DND-41 (cell line): ENCODE measurements around the gene ADORA3.

Source experiments
- ATAC-seq: fragments of 200-7000 bp; cut with Tn5 transposase; 3 replicates; pipeline ENCODE4 v1.9.1; 2021; ENCODE audit warnings: low read depth; ENCODE audit not compliant: insufficient read depth
- DNase-seq: peaks from one replicate; pipeline ENCODE4 v3.0.0-alpha.2; 2020
- H2AFZ ChIP-seq: 2 replicates; pipeline ENCODE4 v1.6.0; 2012; ENCODE audit warnings: low read depth, low read length
- H3K27ac ChIP-seq: 2 replicates; pipeline ENCODE4 v1.5.1; 2012; ENCODE audit warnings: low read length, inconsistent platforms
- H3K27me3 ChIP-seq: fragments of 200-600 bp; sonication (generic); 2 replicates; pipeline ENCODE4 v1.6.0; 2012; ENCODE audit warnings: low read length, mild to moderate bottlenecking, inconsistent platforms; ENCODE audit not compliant: insufficient read depth, poor library complexity
- H3K36me3 ChIP-seq: 2 replicates; pipeline ENCODE4 v1.5.1; 2012; ENCODE audit warnings: low read length, inconsistent platforms; ENCODE audit not compliant: insufficient read depth
- H3K4me1 ChIP-seq: 2 replicates; pipeline ENCODE4 v1.5.1; 2012; ENCODE audit warnings: mild to moderate bottlenecking, low read length; ENCODE audit not compliant: insufficient read depth
- H3K4me2 ChIP-seq: 2 replicates; pipeline ENCODE4 v1.6.0; 2012; ENCODE audit warnings: mild to moderate bottlenecking, moderate library complexity, low read length, inconsistent platforms; ENCODE audit not compliant: insufficient read depth
- H3K4me3 ChIP-seq, 2 experiments: fragments of 200-600 bp in 1 of 2; shearing (Covaris generic) in 1 of 2; 2 replicates each; pipeline ENCODE4 v1.5.1; 2012 to 2016; ENCODE audit warnings: inconsistent platforms in 2 of 2, low read length in 2 of 2, mild to moderate bottlenecking in 2 of 2, low read depth in 1 of 2, moderate library complexity in 1 of 2
- H3K79me2 ChIP-seq: 2 replicates; pipeline ENCODE4 v1.6.0; 2012; ENCODE audit warnings: low read length, inconsistent platforms; ENCODE audit not compliant: insufficient read depth
- H3K9ac ChIP-seq: 2 replicates; pipeline ENCODE4 v1.6.0; 2012; ENCODE audit warnings: low read depth, mild to moderate bottlenecking, inconsistent platforms, low read length, moderate library complexity
- H3K9me3 ChIP-seq: 2 replicates; pipeline ENCODE4 v1.5.1; 2012; ENCODE audit warnings: low read length, moderate library complexity, mild to moderate bottlenecking, inconsistent platforms; ENCODE audit not compliant: insufficient read depth, severe bottlenecking
- H4K20me1 ChIP-seq: 2 replicates; pipeline ENCODE4 v1.6.0; 2012; ENCODE audit warnings: low read length; ENCODE audit not compliant: insufficient read depth
- EZH2 ChIP-seq: IDR thresholded peaks from 3 replicates; pipeline ENCODE4 v1.6.1; 2012; ENCODE audit warnings: borderline replicate concordance, low read depth, mild to moderate bottlenecking, moderate library complexity, low read length, inconsistent platforms; ENCODE audit not compliant: severe bottlenecking
- TF ChIP-seq, protein P1 (sequence below): IDR thresholded peaks from 2 replicates; pipeline ENCODE4 v1.5.1; 2012; ENCODE audit warnings: borderline replicate concordance, low read length, moderate library complexity, mild to moderate bottlenecking; ENCODE audit not compliant: poor library complexity, severe bottlenecking; ENCODE audit errors: extremely low read depth

Gene ADORA3

DNA sequence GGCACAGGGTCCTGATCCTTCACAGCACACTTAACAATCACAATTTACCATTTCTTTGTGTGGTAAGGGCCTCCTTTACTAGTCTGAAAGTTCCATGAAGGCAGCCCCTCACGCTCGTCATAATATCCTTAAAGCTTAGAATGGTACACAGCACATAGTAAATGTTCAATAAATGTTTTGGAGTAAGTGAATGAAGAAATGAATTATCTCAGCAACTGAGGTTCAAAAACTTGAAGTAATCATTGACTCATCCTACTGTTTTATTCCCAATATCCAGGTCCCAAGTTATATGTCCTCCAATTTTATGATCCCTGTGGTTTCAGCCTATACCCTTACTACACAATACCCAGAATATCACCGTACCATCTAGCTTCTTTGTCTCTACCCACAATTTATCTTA is 31.9 kb downstream of the ADORA3 start:
- no peak for ATAC-seq
- Histone ChIP-seq H3K9me3 (no peaks in the 10 kb centered on the region), H3K4me1 (peaks cover 32% of the 10 kb centered on the region), H3K4me2 (peak overlapping the region; percentile 56), H2AFZ (peak overlapping the region; percentile 71), H3K79me2 (no peaks in the 10 kb centered on the region), H4K20me1 (no peaks in the 10 kb centered on the region), H3K27me3 (no peaks in the 10 kb centered on the region), H3K4me3 (peak overlapping the region in 1 of 2 experiments; percentile 37; a peak in 1 of 4 replicates), H3K36me3 (peaks cover 32% of the 10 kb centered on the region; the same call in 1 of the 2 replicates), H3K9ac (peak overlapping the region; percentile 31), H3K27ac (peak overlapping the region; percentile 88)
- DNase-seq = no peak
- TF ChIP-seq EZH2 = no peak
- TF ChIP-seq, protein P1, sequence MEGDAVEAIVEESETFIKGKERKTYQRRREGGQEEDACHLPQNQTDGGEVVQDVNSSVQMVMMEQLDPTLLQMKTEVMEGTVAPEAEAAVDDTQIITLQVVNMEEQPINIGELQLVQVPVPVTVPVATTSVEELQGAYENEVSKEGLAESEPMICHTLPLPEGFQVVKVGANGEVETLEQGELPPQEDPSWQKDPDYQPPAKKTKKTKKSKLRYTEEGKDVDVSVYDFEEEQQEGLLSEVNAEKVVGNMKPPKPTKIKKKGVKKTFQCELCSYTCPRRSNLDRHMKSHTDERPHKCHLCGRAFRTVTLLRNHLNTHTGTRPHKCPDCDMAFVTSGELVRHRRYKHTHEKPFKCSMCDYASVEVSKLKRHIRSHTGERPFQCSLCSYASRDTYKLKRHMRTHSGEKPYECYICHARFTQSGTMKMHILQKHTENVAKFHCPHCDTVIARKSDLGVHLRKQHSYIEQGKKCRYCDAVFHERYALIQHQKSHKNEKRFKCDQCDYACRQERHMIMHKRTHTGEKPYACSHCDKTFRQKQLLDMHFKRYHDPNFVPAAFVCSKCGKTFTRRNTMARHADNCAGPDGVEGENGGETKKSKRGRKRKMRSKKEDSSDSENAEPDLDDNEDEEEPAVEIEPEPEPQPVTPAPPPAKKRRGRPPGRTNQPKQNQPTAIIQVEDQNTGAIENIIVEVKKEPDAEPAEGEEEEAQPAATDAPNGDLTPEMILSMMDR = no peak

DNA sequence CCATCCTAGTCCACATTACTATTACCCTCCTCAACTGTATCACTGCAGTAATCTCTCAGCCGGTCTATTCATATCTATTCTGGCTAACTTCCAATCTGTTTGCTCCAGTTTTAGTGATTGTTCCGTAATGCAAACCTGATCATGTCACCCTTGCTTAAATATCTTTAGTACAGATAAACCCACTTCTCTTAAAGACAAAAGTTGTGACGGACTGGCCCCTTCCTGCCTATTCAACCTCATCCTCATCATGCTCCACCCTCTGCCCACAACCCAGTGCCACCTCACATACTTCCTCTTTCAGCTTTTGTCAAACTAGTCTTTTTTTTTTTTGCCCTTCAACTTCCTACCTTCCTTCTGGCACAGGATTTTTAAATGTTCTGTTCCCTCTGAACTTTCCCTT is 32.4 kb downstream of the ADORA3 start:
- Histone ChIP-seq H3K4me1 (peaks cover 27% of the 10 kb centered on the region), H3K27ac (peak overlapping the region; percentile 88), H4K20me1 (no peaks in the 10 kb centered on the region), H2AFZ (peak overlapping the region; percentile 71), H3K9me3 (no peaks in the 10 kb centered on the region), H3K4me3 (peak overlapping the region in 1 of 2 experiments; percentile 37; a peak in 2 of 4 replicates), H3K9ac (peak overlapping the region; percentile 31), H3K36me3 (peaks cover 32% of the 10 kb centered on the region; the same call in 1 of the 2 replicates), H3K4me2 (peak overlapping the region; percentile 56), H3K79me2 (no peaks in the 10 kb centered on the region), H3K27me3 (no peaks in the 10 kb centered on the region)
- ATAC-seq = peak; percentile 99
- peak; percentile 84 for DNase-seq
- no peak for TF ChIP-seq EZH2
- TF ChIP-seq, protein P1 = no peak

DNA sequence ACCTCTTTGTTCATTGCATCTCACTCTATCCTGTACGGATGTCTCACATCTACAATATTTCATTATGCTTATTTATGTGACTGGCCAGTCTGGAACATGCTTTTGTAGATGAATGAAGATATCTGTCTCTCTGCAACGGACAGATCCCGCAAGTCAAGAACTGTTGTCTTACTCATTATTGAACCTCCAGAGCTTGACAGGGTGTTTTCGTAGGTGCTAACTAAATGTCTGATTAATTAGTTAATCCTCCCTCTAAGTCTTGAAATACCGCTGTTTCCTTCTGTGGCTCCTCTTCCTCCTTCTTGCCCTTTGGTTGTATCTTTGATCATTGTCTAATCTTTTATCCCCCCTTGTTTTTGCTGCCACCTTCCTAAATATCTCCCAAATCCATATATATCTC is 32.8 kb downstream of the ADORA3 start:
- Histone ChIP-seq H3K4me2 (peak overlapping the region; percentile 56), H3K27ac (peak overlapping the region; percentile 88), H3K9ac (peak overlapping the region; percentile 31), H3K4me1 (peaks cover 23% of the 10 kb centered on the region), H3K9me3 (no peaks in the 10 kb centered on the region), H4K20me1 (no peaks in the 10 kb centered on the region), H3K79me2 (no peaks in the 10 kb centered on the region), H2AFZ (peak overlapping the region; percentile 71), H3K27me3 (no peaks in the 10 kb centered on the region), H3K4me3 (peak overlapping the region in 1 of 2 experiments; percentile 37; a peak in 2 of 4 replicates), H3K36me3 (peaks cover 32% of the 10 kb centered on the region; the same call in 1 of the 2 replicates)
- ATAC-seq = no peak; the same call in 2 of the 3 replicates
- TF ChIP-seq, protein P1 = no peak
- no peak for DNase-seq
